ENCODE data around the gene HIPK2. TPM values are rescaled to one million over a fixed set of nuclear protein-coding genes. Genes with fewer than 3 reads are reported as not detected.
A peak's percentile ranks its signal among the peaks of the same experiment; 100 is the strongest.

Gene HIPK2
- total and polyA plus RNA-seq, 7 donors: 2.4 to 15.7 (median 7.9) TPM

GRCh38 chr7:139702313-139702731 is 75.5 kb downstream of the HIPK2 start:
- Histone ChIP-seq H3K36me3 (peaks cover 0 to 5% (median 0%) of the 10 kb centered on the region in 4 donors), H3K9me3 (no peaks in the 10 kb centered on the region), H3K27me3 (no peaks in the 10 kb centered on the region), H3K4me1 (peaks cover 0 to 25% (median 12%) of the 10 kb centered on the region in 4 donors), H3K4me3 (no peak overlapping the region), H3K27ac (peak overlapping the region in 1 of 4 donors; percentile 54)
- TF ChIP-seq CTCF (IDR thresholded peaks at IDR 0.05) (no peak), EP300 (IDR thresholded peaks at IDR 0.05) (no peak), POLR2AphosphoS5 (IDR thresholded peaks at IDR 0.05) (no peak), POLR2A (IDR thresholded peaks at IDR 0.05) (no peak)
- DNase-seq: no peak
- intact Hi-C loops (cut with DNase I): no loop called here
- 57 to 60% methylated on average over 8 of the region's 8 CpGs for WGBS, 2 donors

- Histone ChIP-seq H3K9me3 (no peaks in the 10 kb centered on the region), H3K4me3 (no peak overlapping the region), H3K27ac (no peak overlapping the region), H3K36me3 (peaks cover 0 to 5% (median 0%) of the 10 kb centered on the region in 4 donors), H3K27me3 (no peaks in the 10 kb centered on the region), H3K4me1 (peaks cover 0 to 25% (median 12%) of the 10 kb centered on the region in 4 donors)
- DNase-seq: no peak
- WGBS, 2 donors: 84% methylated on average over 12 of the region's 12 CpGs
- intact Hi-C loops (cut with DNase I): no loop called here
- TF ChIP-seq POLR2AphosphoS5 (IDR thresholded peaks at IDR 0.05) (no peak), CTCF (IDR thresholded peaks at IDR 0.05) (no peak)
Measured at GRCh38 chr7:139701908-139702307, 75.9 kb downstream of the HIPK2 start.

GRCh38 chr7:139700505-139701235 is 77.1 kb downstream of the HIPK2 start:
- peaks cover 0 to 25% (median 12%) of the 10 kb centered on the region in 4 donors for H3K4me1 ChIP-seq
- intact Hi-C loops (cut with DNase I): no loop called here
- H3K9me3 ChIP-seq: no peaks in the 10 kb centered on the region
- TF ChIP-seq EP300 (IDR thresholded peaks at IDR 0.05): no peak
- TF ChIP-seq CTCF (IDR thresholded peaks at IDR 0.05): no peak
- no peak for TF ChIP-seq POLR2AphosphoS5 (IDR thresholded peaks at IDR 0.05)
- TF ChIP-seq POLR2A (IDR thresholded peaks at IDR 0.05): no peak
- H3K4me3 ChIP-seq: no peak overlapping the region
- H3K27me3 ChIP-seq: no peaks in the 10 kb centered on the region
- DNase-seq: no peak
- WGBS, 2 donors: 88 to 89% methylated on average over 16 of the region's 16 CpGs
- H3K36me3 ChIP-seq: peaks cover 0 to under 1% (median 0%) of the 10 kb centered on the region in 4 donors
- no peak overlapping the region for H3K27ac ChIP-seq

GRCh38 chr7:139699640-139700504 is 77.9 kb downstream of the HIPK2 start:
- WGBS, 2 donors: 89% methylated on average over 18 of the region's 18 CpGs
- H3K4me3 ChIP-seq: no peak overlapping the region
- DNase-seq: no peak
- peaks cover 0 to 25% (median 12%) of the 10 kb centered on the region in 4 donors for H3K4me1 ChIP-seq
- TF ChIP-seq EP300 (IDR thresholded peaks at IDR 0.05) (no peak), POLR2AphosphoS5 (IDR thresholded peaks at IDR 0.05) (no peak), CTCF (IDR thresholded peaks at IDR 0.05) (no peak), POLR2A (IDR thresholded peaks at IDR 0.05) (no peak)
- H3K9me3 ChIP-seq: no peaks in the 10 kb centered on the region
- H3K27ac ChIP-seq: no peak overlapping the region
- intact Hi-C loops (cut with DNase I): no loop called here
- no peaks in the 10 kb centered on the region for H3K36me3 ChIP-seq
- H3K27me3 ChIP-seq: no peaks in the 10 kb centered on the region
